NCI-H2196 treated with DMSO at 0.1 percent for 48 hours (cell line): ENCODE results near the gene PRKRIP1.
"Not testable (repeated sequence)": the region's sequence is repeated elsewhere in the genome, so short reads cannot be mapped to it uniquely, and the experiment has no call there.

Experiments
- DNase-seq: peaks from one replicate; lab custom pipeline; 2025; ENCODE audit not compliant: unreplicated experiment; lab: John Stamatoyannopoulos, UW

Gene PRKRIP1

GRCh38 chr7:102474736-102475435 is 78.7 kb downstream of the PRKRIP1 start:
- not testable (repeated sequence) for DNase-seq
